ENCODE results near the gene HLA-DPA1. TPM values are rescaled to one million over a fixed set of nuclear protein-coding genes. Genes with fewer than 3 reads are reported as not detected.
A peak's percentile ranks its signal among the peaks of the same experiment; 100 is the strongest.
"Not testable (repeated sequence)": the region's sequence is repeated elsewhere in the genome, so short reads cannot be mapped to it uniquely, and the experiment has no call there.

HLA-DPA1 gene
- total RNA-seq, 2 donors from 2014 or later = 62.0 to 71.2 TPM

DNA sequence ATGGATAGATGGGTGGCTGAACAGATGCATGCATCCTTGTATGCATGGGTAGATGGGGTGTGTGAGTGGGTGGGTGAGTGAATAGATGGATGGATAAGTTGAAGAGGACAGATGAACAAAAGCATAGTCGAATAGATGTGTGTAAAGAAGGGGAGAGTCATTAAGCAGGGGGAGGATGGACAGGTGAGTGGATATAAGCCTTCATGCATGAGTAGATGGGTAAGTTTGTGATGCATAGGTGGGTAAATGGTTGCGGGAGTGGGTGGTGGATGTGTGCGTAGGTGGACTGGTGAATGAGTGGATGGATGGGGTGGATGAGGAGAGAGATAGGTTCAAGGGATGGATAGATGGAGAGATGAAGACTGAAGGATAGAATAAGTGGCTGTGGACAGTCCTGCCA is 31.9 kb upstream of the HLA-DPA1 start:
- ATAC-seq (no peak), DNase-seq (no peak)
- H3K9me3 ChIP-seq (ENCODE audit: control insufficient read depth, low read length, poor library complexity, severe bottlenecking) = peaks cover 4% of the 10 kb centered on the region
- Mint-ChIP-seq H3K27me3 (peaks cover 42% of the 10 kb centered on the region), H3K27ac (no peak overlapping the region), H3K4me3 (no peak overlapping the region), H3K36me3 (ENCODE audit: low read depth) (peaks cover 5% of the 10 kb centered on the region), H3K4me1 (peaks cover 2% of the 10 kb centered on the region)

DNA sequence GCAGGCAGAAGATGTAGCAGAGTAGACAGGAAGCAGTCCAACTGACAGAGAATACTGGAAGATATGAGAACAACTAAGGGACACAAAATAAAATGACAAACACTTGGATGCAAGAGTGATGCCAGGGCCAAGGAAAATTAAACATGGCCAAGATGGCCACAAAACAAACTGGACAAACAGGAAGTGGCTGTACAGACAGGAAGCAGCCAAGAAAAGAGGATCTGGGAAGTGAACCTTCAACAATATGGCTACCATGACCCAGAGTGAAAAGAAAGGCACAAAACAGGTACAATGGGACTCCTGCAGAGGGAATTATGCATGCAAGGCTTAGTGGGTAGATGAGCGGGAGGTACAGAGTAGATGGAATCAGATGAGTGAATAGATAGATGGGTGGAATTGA is 31.4 kb upstream of the HLA-DPA1 start:
- H3K9me3 ChIP-seq (ENCODE audit: control insufficient read depth, low read length, poor library complexity, severe bottlenecking) = peaks cover 4% of the 10 kb centered on the region
- Mint-ChIP-seq H3K36me3 (ENCODE audit: low read depth) (peaks cover 5% of the 10 kb centered on the region), H3K27ac (no peak overlapping the region), H3K4me1 (peaks cover under 1% of the 10 kb centered on the region), H3K27me3 (peaks cover 37% of the 10 kb centered on the region), H3K4me3 (no peak overlapping the region)
- DNase-seq = no peak
- no peak for ATAC-seq

DNA sequence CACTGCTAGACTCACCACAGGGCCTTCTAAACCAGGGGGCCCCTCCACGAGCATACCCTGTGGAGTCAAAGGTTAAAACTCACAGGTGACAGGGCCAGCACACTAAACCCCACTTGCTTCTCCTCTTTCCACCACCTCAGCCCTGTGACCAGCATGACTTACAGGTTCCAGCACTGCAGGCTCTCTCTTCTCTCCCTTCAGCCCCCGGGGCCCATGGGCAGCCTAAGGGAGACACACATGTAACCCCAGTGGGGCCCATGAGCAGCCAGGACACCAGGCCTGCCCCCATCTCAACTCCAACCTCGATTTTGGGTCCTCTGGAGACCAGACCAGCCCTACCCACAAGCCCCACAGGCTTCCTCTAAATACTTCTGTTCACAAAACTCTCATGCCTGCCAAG is 30.3 kb upstream of the HLA-DPA1 start:
- H3K4me1 Mint-ChIP-seq = no peaks in the 10 kb centered on the region
- H3K27ac Mint-ChIP-seq = no peak overlapping the region
- peaks cover 4% of the 10 kb centered on the region for H3K9me3 ChIP-seq (ENCODE audit: control insufficient read depth, low read length, poor library complexity, severe bottlenecking)
- H3K36me3 Mint-ChIP-seq (ENCODE audit: low read depth) = peaks cover 5% of the 10 kb centered on the region
- DNase-seq = no peak
- no peak for ATAC-seq
- no peak overlapping the region for H3K4me3 Mint-ChIP-seq
- peaks cover 28% of the 10 kb centered on the region for H3K27me3 Mint-ChIP-seq

DNA sequence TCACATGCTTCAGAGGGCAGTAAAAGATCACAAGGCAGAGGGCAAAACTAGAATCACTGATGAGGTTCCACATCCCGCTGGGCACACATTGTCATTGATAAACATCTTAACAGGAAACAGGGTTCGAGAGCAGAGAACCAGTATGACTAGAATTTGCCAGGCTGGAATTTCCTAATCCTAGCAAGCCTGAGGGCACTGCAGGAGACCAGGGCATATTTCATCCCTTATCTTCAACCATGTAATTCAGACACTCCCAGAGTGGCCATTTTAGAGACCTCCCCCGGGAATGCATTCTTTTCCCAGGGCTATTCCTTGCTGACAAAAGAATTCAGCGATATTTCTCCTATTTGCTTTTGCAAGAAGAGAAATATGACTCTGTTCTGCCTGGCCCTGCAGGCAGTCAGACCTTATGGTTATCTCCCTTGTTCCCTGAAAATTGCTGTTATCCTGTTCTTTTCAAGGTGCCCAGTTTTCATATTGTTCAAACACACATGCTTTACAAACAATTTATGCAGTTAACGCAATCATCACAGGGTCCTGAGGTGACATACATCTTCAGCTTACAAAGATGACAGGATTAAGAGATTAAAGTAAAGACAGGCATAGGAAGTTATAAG is 27.8 kb upstream of the HLA-DPA1 start:
- not testable (repeated sequence) for H3K27ac Mint-ChIP-seq; DNase-seq; H3K27me3 Mint-ChIP-seq; H3K4me1 Mint-ChIP-seq; H3K36me3 Mint-ChIP-seq (ENCODE audit: low read depth); H3K4me3 Mint-ChIP-seq; ATAC-seq
- peaks cover 14% of the 10 kb centered on the region for H3K9me3 ChIP-seq (ENCODE audit: control insufficient read depth, low read length, poor library complexity, severe bottlenecking)

DNA sequence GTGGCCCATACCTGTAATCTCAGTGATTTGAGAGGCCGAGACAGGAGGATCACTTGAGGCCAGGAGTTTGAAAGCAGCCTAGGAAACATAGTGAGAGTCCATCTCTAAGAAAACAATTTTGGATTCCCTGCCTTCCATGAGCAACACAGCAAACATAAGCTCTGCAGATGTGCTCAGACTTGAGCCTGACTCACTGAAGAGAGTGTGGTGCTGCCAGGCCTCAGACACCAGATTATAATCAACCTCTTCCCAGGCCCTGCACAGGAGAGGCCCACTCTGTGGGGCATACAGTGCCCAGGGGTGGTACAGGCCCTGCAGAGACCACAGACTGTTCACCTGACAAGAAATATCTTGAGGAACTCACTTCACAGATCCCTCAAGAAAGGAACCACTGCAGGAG is 22.2 kb upstream of the HLA-DPA1 start:
- Mint-ChIP-seq H3K36me3 (ENCODE audit: low read depth) (peaks cover 6% of the 10 kb centered on the region), H3K27ac (no peak overlapping the region), H3K27me3 (peaks cover 26% of the 10 kb centered on the region), H3K4me3 (no peak overlapping the region), H3K4me1 (peaks cover 6% of the 10 kb centered on the region)
- peaks cover 10% of the 10 kb centered on the region for H3K9me3 ChIP-seq (ENCODE audit: control insufficient read depth, low read length, poor library complexity, severe bottlenecking)
- DNase-seq = no peak
- no peak for ATAC-seq

DNA sequence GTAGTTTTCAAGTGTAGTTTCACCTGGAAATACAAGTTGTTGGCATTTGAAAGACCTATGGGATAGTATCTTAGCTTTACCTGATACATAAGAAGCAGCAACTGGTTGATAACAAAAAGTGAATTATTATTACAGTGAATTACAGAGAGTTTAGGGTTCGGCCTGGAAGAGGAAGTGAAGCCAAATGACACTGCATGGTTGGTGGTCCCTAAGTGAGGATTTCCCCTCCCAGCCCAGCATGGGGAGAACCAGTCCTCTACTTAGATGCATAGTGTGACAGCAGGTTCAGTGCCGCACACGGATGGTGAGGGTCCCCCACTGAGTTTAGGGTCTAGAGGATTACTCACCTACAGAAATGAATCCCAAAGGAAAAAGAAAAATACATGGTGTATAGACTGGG is 20.4 kb upstream of the HLA-DPA1 start:
- Mint-ChIP-seq H3K27me3 (peaks cover 33% of the 10 kb centered on the region), H3K36me3 (ENCODE audit: low read depth) (peaks cover 6% of the 10 kb centered on the region), H3K27ac (no peak overlapping the region), H3K4me1 (peaks cover 8% of the 10 kb centered on the region), H3K4me3 (no peak overlapping the region)
- DNase-seq (no peak), ATAC-seq (no peak)
- peaks cover 10% of the 10 kb centered on the region for H3K9me3 ChIP-seq (ENCODE audit: control insufficient read depth, low read length, poor library complexity, severe bottlenecking)

DNA sequence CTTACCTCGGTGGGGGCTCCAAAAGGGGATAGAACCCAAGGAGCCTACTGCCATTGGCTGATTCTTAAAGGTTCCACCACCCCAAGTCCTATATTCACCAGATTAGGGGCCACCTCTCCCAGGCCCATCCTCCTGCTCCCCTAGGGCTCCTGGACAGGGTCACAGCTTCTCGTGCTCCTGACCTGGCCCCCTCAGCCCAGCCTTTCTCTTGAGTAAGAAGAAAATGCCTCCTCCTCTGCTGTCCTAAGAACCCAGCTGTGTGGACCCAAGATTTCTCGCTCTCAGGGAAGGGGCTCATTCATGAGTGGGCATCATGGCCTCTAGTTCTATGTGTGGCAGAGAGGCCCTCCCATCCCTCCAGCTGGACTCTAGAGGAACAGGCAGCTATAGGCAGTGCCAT is 18.9 kb upstream of the HLA-DPA1 start:
- peaks cover 4% of the 10 kb centered on the region for H3K9me3 ChIP-seq (ENCODE audit: control insufficient read depth, low read length, poor library complexity, severe bottlenecking)
- ATAC-seq = no peak
- no peak for DNase-seq
- Mint-ChIP-seq H3K27ac (no peak overlapping the region), H3K4me1 (peaks cover 10% of the 10 kb centered on the region), H3K27me3 (peaks cover 33% of the 10 kb centered on the region), H3K4me3 (no peak overlapping the region), H3K36me3 (ENCODE audit: low read depth) (peaks cover 6% of the 10 kb centered on the region)

DNA sequence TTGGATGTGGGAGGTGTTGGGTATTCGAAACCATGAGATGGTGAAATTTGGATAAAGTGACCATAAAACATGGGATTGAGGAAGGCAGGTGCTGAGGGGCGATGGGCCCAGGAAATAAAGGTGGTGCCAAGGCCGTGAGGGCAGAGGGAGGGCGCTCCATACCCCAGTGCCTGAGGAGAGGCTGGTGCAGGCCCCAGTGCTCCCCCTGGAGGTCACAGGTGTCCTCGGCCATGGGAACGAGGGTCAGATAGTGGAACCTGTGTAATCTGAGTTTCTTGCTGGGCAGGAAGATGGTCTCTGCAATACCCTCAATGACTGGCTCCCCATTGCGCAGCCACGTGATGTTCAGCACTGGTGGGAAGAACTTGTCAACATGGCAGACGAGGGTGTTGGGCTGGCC is 18.5 kb upstream of the HLA-DPA1 start:
- ATAC-seq = peak; percentile 81
- Mint-ChIP-seq H3K4me3 (no peak overlapping the region), H3K36me3 (ENCODE audit: low read depth) (peaks cover 6% of the 10 kb centered on the region), H3K27ac (no peak overlapping the region), H3K4me1 (peaks cover 10% of the 10 kb centered on the region), H3K27me3 (peaks cover 33% of the 10 kb centered on the region)
- DNase-seq = peak; percentile 28 to 45 (median 43)
- peaks cover under 1% of the 10 kb centered on the region for H3K9me3 ChIP-seq (ENCODE audit: control insufficient read depth, low read length, poor library complexity, severe bottlenecking)

DNA sequence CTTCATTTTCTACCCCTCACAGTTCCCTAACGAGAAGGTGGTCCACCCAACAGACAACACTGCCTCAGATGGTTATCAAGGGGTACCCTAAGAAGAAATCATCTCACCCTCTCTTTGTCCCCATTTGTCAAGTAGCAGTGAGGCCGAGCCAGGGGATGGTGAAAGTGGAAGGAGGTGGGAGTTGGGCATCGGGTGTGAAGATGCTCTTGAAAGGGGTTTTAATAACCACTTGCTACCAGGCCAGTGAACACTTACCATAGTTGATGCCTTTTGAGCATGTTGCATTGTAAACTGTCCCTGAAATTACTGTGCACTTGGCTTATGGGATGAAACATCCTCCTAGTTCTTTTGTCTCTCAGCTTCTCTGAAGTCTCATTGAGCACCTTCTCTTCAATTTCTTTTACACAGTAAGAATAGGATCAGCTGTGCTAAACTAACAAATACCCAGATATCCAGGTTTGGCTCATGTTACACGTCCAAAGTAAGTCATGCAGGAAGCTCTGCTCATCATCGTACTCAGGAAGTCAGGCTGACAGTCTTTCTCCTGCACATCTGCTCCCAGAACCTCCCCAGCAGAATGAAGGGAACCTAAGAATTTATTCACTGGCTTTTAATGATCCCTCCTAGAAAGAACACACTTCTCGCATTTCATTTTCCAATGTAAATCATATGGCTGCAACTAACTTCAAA is 15.6 kb upstream of the HLA-DPA1 start:
- Mint-ChIP-seq H3K27ac (peak overlapping the region; percentile 88), H3K36me3 (ENCODE audit: low read depth) (peaks cover 4% of the 10 kb centered on the region), H3K27me3 (peaks cover 16% of the 10 kb centered on the region), H3K4me1 (peaks cover 10% of the 10 kb centered on the region), H3K4me3 (no peak overlapping the region)
- no peak for ATAC-seq
- no peak for DNase-seq
- H3K9me3 ChIP-seq (ENCODE audit: control insufficient read depth, low read length, poor library complexity, severe bottlenecking) = no peaks in the 10 kb centered on the region

DNA sequence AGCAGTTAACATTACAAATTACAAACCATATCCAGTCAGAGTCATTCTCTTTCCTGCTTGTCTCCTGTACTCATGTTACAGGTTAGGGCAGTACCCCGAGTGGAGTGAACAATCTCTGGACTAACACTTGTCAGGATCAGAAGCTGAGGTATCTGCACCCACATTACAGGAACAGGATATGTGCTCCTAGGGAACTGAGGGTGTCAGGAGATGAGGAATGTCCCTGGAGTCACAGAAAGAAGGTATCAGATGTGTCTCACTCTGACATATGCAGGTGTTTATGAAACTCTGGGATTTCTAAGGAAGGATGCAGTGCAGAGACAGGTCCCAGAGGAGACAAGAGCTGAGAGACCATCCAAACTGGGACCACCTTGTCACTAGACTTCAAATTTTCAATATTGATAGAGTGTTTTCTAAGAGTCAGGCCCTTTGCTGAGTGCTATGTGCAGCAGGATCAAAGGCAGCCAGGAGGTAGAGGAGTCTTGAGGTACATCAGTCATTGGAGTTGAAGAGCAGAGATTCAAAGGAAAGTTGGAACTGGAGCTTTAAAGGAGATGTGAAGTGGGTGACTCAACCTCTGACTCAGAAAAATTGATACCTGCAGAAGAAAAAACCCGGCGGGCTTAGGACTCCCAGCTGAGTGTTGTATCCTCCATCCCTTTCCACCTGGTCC is 14.9 kb upstream of the HLA-DPA1 start:
- Mint-ChIP-seq H3K27me3 (peaks cover 14% of the 10 kb centered on the region), H3K27ac (peak overlapping the region; percentile 88), H3K4me1 (peaks cover 10% of the 10 kb centered on the region), H3K36me3 (ENCODE audit: low read depth) (peaks cover 4% of the 10 kb centered on the region), H3K4me3 (no peak overlapping the region)
- DNase-seq = no peak
- no peaks in the 10 kb centered on the region for H3K9me3 ChIP-seq (ENCODE audit: control insufficient read depth, low read length, poor library complexity, severe bottlenecking)
- no peak for ATAC-seq

DNA sequence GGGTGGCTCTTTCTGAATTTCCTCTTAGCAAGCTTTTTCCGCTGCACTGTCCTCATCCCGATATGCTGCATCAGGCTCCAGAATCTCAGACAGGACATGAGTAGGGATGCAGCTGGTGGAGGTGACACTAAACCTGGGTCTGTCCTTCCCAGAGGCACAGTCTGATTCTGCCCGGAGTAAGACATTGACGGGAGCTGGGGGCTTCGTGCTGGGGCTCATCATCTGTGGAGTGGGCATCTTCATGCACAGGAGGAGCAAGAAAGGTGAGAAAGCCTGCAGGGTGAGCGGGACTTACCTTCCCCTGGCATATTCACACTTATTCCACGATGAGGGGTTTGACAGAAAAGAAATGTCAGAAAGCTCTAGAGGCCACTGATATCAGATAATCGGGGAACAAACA is 12.2 kb upstream of the HLA-DPA1 start:
- DNase-seq (no peak), ATAC-seq (no peak)
- Mint-ChIP-seq H3K36me3 (ENCODE audit: low read depth) (peaks cover 6% of the 10 kb centered on the region), H3K4me1 (peaks cover 24% of the 10 kb centered on the region), H3K4me3 (no peak overlapping the region), H3K27me3 (peaks cover 6% of the 10 kb centered on the region), H3K27ac (no peak overlapping the region)
- H3K9me3 ChIP-seq (ENCODE audit: control insufficient read depth, low read length, poor library complexity, severe bottlenecking) = no peaks in the 10 kb centered on the region

DNA sequence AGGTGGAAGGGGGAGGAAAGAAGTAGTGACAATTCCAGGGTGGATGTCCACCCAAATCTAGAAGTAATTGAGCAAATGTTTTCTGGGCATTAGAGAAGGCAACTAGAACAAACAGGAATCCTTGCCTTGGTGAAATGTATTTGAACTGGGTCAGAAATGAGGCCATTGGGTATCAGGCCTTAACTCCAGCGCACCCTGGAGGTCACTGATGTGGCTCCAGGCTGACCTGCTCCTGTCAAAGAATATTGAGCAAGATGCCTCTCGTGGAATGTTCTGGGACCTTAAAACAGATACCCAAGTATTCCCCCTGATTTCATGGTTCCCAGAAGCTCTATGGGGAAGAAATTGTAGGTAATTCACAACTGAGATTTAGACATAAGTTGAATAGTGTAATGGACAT is 9.3 kb upstream of the HLA-DPA1 start:
- peaks cover 10% of the 10 kb centered on the region for H3K36me3 Mint-ChIP-seq (ENCODE audit: low read depth)
- H3K4me1 Mint-ChIP-seq = peaks cover 37% of the 10 kb centered on the region
- H3K27me3 Mint-ChIP-seq = peaks cover 9% of the 10 kb centered on the region
- H3K9me3 ChIP-seq (ENCODE audit: control insufficient read depth, low read length, poor library complexity, severe bottlenecking) = no peaks in the 10 kb centered on the region
- ATAC-seq (peak; percentile 66), DNase-seq (no peak)
- no peak overlapping the region for H3K27ac Mint-ChIP-seq
- H3K4me3 Mint-ChIP-seq = no peak overlapping the region

DNA sequence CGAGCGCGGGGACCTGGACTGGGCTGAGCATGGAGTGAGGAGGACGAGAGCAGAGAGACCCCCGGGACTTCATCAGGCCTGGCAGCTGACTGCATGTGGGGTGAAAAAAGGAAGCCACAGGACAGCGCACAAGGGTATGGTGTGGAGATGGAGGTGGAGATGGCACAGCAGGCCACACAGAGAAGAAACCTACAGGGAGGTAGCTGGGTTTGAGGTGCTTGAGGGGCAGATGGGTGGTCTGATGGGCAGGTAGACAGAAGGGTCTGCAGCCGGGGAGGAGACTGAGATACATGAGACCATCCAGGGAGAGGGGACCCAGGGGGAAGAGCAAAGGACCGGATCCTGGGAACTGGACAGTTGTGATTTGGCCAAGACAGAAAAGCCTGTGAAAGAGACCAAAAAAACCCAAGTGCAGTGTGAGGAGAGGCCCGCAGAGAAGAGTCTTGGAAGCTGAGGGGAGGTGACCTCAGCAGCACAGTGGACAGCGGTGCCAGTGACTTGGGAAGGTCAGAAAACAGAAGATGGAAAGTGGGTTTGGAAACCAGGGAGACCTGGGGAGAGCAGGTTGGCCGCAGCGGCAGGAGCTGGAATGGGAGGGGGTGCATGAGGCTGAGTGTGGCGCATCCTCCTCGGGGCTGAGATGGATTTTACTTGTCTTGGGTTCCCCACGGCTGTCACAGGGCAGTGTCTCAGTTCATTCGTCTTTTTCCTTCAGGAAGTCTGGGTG is 7.8 kb upstream of the HLA-DPA1 start:
- H3K27ac Mint-ChIP-seq = peak overlapping the region; percentile 43
- ATAC-seq (no peak), DNase-seq (no peak)
- peaks cover 44% of the 10 kb centered on the region for H3K4me1 Mint-ChIP-seq
- no peaks in the 10 kb centered on the region for H3K9me3 ChIP-seq (ENCODE audit: control insufficient read depth, low read length, poor library complexity, severe bottlenecking)
- peaks cover 8% of the 10 kb centered on the region for H3K36me3 Mint-ChIP-seq (ENCODE audit: low read depth)
- peaks cover 11% of the 10 kb centered on the region for H3K27me3 Mint-ChIP-seq
- H3K4me3 Mint-ChIP-seq = peak overlapping the region; percentile 50
